Skin of body (tissue), 2 donors: ENCODE measurements around the gene PLCD3. TPM values are rescaled to one million over a fixed set of nuclear protein-coding genes. Genes with fewer than 3 reads are reported as not detected.

ENCODE experiments used
- DNase-seq: peaks from one replicate; lab custom pipeline; 2025; lab: John Stamatoyannopoulos, UW
- total RNA-seq: library from RNA; depleted of rRNA; stranded (reverse); fragments of >200 nt; gene quantifications from one replicate; pipeline ENCODE4 v1.2.3, GENCODE V29; 2014

The PLCD3 gene, protein sequence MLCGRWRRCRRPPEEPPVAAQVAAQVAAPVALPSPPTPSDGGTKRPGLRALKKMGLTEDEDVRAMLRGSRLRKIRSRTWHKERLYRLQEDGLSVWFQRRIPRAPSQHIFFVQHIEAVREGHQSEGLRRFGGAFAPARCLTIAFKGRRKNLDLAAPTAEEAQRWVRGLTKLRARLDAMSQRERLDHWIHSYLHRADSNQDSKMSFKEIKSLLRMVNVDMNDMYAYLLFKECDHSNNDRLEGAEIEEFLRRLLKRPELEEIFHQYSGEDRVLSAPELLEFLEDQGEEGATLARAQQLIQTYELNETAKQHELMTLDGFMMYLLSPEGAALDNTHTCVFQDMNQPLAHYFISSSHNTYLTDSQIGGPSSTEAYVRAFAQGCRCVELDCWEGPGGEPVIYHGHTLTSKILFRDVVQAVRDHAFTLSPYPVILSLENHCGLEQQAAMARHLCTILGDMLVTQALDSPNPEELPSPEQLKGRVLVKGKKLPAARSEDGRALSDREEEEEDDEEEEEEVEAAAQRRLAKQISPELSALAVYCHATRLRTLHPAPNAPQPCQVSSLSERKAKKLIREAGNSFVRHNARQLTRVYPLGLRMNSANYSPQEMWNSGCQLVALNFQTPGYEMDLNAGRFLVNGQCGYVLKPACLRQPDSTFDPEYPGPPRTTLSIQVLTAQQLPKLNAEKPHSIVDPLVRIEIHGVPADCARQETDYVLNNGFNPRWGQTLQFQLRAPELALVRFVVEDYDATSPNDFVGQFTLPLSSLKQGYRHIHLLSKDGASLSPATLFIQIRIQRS
- 14.1 TPM for total RNA-seq

DNA sequence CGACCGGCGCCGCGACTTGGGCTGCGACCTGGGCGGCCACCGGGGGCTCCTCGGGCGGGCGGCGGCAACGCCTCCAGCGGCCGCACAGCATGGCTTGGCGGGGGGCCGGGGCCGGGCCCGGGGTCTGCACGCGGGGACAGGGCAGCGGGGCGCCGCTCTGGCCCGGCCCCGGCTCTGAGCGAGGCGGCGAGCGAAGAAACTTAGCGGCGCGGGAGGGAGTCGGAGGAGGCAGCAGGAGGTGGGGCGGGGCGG is at the start of gene PLCD3:
TSS of gene PLCD3 (minus strand) at position 196 of the 252 bp plus-strand sequence. CDS start at position 91, 105 bp downstream.
- DNase-seq, result no peak

DNA sequence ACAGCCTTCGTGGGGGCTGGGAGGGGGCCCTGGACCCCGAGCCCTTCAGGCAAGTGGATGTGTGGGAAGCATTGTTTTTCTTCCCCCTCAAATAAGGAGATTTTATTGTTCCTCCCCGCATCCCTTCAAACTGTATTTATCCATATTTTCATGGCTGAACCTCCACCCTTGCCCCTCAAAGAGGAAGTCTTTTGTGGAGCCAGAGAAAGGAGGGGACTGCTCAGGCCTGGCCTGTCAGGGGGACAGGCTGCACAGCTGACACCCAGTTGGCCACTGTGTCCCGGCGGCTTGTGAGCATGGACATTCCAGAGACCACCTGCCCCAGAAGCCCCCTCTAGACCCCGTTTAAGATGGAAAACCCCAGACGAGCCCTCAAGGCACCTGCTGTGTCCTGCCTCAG is 45.2 kb upstream of the PLCD3 start:
- DNase-seq, result no peak

DNA sequence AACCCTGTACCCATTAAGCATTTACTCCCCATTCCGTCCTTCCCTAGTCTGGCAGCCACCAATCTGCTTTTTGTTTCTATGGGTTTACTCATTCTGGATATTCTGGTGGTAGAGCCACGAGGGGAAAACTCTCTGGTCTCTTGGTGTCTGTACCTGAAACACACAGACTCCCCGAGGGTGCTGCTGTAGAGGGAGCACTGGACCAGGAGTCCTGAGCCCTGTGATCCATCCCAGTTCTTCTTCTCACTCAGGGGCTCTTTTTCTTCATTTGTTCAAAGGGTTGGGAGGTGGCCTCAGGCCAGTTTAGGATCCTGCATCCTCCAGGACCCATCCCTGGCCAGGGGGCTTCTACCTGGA is 43.4 kb upstream of the PLCD3 start:
- no peak for DNase-seq

DNA sequence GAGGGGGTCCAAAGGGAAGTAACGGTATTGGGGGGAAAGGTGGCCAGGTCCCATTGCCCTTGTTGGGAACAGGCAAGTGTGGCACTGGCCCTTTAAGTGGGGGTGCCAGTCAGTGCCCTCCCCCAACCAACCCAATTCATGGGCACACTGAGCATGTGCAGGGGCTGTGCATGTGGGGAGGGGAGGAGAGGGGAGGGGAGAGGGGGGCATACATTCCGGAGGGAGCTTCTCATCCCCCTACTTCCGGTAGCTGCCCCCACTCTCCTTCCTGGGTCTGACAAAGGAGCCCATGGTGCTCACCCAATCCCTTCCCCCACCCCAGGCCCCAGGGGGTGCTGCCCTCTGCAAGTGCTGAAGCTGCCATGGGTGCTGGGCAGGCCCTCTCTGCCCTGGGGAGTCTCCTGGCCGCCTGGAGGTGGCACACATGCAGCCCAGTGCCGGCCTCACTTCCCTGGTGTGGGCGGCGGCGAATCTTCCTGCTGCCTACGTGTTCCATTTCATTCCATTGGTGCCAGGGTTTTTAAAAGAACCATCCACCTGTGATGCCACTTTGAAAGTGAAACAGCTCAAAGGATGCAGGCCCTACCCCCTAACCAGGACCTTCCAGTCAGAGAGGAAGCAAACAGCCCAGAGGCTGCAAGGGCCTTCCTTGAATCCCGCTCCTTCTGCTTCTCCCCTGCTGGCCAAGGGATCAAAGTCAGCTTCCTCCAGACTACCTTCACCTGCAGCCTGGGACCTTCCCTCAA is 40.4 kb upstream of the PLCD3 start:
- peak; percentile 80 for DNase-seq

DNA sequence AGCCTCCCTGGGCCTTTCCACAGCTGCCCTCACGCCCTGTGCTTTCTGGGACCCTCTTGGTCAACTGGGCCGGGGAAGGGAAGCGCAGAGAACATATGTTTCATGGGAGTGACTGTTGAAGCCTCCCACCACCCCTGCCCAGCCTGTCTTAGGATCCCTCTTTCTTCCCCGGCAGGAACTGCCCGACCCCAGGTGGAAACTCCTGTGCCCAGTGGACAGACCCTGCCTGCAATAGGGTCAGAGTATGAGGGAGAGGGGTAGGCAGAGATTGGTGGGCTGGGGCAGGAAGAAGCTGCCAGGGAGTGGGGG is 39.9 kb upstream of the PLCD3 start:
- no peak for DNase-seq

DNA sequence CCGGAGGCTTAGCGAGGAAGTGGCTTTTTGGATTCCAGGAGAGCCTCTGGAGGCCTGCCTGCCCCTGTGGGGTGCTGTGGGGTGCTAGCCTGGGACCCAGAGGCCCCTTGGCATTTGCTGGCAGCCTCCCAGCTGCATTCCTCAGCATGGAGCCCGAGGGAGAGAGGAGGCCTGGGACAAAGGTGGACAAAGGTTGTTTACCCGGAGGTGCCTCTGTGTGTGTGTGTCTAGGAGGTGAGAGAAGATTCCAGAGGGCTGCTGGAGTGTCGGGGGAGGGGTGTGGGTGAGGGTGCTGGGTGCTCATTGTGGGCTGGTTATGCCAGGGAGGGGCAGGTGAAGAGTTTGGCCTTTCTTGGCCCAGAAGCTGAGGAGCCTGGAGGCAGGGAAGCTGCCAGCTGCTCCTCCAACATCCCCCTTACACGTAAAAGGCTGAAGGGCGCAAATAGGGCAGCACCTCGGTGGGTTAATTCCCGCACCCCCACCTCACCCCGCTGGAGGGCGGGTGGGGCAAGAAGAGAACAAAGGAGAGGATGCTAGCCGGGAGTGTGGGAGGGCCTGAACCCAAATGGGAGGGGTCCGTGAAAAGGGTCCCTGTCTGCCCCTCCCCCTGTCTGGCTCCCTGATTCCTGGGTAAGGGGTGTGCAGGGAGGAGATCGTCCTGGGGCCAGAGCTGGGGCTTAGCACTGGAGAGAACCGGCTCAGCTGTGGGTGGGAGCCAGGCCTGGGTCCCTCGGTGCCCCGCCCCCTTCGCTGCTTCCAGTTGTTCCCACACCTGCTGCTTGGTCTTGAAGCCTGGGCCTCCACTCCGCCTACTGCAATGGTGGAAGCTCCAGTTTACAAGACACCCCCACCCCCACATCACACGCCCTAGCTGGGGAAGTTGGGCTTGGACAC is 39.3 kb upstream of the PLCD3 start:
- peak; percentile 47 for DNase-seq

DNA sequence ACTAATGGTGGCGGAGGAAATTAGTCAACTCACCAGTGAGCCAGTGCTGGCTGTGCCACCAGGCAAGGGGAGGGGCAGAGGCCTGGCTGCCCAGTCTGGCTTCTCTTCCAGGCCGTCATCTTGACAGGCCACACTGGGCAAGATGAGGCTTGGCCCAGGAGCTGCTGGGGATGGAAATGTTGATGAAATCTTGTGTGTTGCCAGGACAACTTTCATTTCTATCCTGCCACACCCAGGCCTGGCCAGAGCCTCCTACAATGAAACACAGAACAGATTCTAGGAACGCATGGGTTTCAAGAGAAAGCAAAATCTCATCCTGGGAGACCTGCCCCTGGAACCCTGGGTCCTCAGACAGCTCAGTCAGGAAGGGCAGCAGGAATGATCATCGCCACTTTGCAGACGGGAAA is 38.6 kb upstream of the PLCD3 start:
- DNase-seq, result peak; percentile 66

DNA sequence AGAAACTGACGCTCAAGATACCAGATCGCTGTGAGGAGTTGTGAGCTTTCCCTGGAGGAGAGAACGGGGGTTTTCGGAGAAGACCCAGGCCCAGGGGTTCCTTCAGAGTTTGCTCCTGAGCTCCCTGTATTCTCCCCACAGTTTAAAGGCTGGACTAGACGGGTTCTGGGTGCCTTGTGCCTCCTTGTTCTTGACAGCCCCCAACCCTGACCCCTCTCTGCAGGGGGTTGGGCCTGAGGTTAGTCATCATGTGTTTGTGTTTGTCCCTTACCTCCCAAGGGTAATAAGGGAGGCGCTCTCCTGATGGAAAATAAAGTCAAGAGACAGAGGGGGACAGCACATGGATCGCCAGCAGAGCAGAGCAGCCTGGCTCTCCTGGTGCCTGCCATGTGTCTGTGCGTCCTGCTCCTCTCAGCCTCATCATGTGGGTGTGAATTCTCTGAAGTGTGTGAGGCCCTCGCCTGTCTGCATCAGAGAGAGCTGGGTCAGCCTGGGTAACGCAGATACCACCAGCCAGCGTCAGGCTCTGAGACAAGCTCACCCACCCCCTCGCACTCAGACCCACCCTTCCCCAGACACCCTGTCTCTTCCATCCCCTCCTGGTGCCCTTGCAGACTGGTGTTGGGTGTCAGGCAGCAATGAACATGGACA is 38.1 kb upstream of the PLCD3 start:
- DNase-seq, result no peak

DNA sequence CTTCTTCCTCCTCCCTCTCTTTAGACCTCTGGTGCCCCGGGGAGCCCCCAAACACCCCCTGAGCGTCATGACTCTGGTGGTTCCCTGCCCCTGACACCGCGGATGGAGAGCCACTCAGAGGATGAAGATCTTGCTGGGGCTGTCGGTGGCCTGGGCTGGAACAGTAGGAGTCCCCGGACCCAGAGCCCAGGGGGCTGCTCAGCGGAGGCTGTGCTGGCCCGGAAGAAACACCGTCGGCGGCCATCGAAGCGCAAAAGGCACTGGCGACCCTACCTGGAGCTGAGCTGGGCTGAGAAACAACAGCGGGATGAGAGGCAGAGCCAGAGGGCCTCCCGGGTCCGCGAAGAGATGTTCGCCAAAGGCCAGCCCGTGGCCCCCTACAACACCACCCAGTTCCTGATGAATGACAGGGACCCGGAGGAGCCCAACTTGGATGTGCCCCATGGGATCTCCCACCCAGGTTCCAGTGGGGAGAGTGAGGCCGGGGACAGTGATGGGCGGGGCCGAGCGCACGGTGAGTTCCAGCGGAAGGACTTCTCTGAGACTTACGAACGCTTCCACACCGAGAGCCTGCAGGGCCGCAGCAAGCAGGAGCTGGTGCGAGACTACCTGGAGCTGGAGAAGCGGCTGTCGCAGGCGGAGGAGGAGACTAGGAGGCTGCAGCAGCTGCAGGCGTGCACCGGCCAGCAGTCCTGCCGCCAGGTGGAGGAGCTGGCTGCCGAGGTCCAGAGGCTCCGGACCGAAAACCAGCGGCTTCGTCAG is 36.9 kb upstream of the PLCD3 start:
- no peak for DNase-seq

DNA sequence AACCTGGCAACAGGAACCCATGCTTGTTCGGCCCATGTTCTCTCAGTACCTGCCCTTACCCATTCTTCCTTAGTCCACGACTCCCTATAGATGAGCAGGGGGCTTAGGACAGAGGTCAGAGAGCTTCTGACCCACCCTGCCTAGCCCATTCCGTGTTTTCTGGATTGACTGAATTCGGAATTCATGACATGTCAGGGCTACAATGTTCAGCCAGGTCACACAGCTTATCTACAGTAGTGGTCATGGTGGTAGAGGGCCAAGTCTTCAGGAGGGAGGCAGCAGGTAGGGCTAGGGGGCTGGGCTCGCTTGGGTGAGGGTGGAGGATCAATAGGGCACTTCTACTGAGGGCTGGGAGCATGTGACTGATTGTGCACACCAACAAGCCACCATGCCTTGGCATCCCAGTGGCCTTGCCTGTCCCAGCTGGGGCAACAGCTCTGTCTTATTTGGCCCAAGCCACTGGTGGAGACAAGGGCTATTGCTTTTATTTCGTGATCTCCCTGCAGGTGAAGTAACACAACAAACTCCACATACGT is 32.5 kb upstream of the PLCD3 start:
- DNase-seq, result no peak

DNA sequence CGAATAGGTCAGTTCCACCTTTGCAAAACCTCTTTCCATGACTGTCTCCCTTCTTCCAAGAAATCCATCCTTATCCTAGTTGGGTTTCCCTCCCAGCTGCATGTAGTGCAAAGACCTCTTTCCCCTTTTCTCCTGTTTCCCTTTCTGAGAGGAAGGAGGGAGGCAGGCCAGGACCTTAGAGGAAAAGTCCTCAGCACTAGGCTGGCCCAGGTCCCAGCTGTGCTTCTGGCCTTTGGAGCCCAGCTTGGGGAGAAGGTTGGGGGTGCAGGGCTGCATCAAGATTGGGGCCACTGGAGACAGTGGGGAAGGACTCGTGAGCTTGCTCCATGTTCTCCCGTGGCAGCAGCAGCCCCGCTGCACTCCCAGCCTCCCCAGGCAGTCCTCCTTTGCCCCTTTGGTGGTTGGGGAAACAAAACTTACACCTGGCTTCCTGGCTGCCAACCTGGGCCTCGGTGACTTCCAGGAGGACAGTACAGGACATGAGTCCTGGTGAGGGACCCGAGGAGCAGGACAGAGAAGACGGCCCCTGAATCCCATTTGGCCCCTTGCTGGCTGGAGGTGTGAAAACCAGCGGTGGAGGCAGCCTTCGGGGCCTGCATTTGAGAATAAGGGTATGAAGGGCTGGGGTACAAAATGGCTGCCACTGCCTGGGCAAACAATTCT is 29.8 kb upstream of the PLCD3 start:
- no peak for DNase-seq

DNA sequence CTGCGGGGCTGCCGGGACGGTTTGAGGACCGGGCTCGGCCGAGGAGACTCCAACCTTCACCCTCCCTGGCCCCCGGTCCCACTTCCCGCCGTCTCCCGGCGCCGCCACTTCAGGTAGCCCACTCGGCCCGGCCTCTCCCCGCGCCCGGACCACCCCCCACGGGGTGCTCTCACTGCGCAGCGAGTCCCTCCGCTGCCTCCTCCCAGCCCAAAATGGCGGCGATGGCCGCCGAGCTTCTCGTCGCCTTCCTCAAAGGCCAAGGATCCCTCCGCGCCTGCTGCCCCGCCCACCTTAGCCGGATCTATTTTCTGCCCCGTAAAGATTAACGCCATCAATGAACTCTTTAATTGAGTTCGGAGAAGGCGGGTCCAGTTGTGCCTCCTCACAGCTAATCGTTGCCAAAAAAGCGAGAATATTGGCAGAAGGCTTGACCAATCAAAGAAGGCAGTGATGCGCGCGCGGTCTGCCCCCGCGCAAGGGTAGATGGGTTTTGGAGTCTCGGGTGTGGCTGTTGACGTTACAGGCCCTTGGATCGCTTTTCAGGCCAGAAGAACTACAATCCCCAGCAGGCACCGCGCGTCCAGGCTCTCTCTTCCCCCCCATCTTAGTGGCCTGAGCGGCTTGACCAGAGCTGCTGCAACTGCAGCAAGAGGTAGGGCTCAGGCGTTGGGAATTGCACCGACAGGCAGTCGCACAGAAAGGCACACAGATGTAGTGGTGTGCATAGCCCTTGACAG is 29.1 kb upstream of the PLCD3 start, which contains the start of gene HEXIM2:
TSS of gene HEXIM2 (plus strand) at position 588 of the 737 bp plus-strand sequence. CDS start 919 bp downstream, outside the sequence.
- DNase-seq, result peak; percentile 100

DNA sequence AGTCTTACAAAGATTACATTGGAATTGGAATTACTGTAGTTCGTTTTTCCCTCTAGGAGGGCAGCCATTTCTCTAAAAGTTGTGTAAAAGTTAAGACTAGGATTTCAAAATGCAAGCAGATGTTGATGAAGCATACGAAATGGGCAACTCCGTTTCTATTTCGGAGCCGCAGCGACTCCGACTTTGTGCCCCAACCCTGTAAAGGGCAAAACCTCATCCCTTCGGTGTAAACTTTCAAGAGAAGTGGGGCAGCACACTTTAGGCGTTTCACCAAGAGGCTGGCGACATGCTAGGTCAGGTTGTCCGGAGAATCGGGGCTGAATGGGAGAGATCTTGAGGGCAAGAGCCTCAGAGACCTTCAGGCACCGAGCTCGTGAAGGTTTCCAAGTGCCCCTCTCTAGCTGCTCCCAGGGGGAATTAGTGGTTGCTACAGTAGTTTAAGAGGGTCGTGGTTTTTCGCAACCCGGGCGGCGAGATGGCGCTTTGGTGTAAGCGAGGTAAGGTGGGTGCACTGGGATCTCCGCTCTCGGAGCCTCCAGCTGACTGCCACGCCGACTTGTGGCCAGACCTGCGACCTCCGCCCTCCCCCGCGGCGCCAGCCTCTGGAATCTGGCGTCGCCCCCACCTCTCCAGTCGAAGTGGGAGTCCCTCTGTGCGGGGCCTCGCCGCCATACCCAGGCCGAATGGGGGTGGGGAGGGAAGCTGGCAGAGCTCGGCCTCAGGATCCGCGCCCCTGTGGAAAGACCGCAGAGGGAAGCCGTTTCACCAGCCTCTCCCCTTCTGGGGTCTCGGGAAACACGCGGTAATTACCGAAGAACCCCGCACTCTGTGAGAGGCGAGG is 28.4 kb upstream of the PLCD3 start:
- peak; percentile 52 for DNase-seq

DNA sequence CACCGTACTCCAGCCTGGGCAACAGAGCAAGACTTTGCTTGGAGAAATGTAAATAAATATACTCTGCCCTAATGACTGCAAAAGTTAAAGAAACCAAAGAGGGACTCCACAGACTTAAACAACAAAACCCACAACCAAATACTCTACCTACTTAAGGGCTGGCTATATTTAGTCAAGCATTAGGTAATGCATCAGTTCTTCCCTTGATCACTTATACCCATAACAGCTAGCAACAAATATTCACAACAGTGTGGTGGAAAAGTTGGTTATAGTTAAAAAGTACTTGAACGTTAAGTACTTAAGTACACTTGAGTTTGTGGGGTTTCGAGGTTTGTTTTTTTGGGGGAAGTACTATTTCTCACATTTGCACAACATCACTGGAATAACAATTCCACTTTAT is 23.9 kb upstream of the PLCD3 start:
- DNase-seq, result no peak

DNA sequence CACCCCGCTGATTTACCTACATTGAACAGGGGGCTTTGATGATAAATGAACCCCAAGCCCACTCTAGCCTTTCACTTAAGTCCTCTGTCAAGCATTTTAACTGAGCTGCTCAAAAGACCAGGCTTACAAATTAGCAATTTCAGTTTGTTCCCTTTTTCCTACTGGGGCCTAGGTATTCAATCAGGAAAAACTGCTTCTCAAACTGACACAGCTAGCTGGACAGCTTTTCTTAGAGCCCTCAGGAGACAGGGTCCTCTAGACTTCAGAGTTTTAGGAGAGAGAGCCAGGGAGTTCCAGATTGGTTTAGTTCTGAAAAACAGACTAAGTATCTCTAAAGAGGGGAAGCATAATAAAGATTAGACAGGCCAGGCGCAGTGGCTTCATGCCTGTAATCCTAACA is 23.2 kb upstream of the PLCD3 start:
- no peak for DNase-seq

DNA sequence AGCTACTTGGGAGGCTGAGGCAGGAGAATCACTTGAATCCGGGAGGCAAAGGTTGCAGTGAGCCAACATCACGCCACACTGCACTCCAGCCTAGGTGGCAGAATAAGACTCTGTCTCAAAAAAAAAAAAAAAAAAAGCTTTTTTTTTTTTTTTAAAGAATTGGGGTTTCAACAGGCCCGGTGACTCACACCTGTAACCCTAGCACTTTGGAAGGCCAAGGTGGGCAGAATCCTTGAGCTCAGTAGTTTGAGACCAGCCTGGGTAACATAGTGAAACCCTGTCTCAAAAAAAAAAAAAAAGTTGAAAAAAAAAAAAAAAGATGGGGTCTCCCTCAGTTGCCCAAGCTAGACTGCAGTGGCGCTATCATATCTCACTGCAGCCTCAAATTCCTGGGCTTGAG is 22.7 kb upstream of the PLCD3 start:
- no peak for DNase-seq

DNA sequence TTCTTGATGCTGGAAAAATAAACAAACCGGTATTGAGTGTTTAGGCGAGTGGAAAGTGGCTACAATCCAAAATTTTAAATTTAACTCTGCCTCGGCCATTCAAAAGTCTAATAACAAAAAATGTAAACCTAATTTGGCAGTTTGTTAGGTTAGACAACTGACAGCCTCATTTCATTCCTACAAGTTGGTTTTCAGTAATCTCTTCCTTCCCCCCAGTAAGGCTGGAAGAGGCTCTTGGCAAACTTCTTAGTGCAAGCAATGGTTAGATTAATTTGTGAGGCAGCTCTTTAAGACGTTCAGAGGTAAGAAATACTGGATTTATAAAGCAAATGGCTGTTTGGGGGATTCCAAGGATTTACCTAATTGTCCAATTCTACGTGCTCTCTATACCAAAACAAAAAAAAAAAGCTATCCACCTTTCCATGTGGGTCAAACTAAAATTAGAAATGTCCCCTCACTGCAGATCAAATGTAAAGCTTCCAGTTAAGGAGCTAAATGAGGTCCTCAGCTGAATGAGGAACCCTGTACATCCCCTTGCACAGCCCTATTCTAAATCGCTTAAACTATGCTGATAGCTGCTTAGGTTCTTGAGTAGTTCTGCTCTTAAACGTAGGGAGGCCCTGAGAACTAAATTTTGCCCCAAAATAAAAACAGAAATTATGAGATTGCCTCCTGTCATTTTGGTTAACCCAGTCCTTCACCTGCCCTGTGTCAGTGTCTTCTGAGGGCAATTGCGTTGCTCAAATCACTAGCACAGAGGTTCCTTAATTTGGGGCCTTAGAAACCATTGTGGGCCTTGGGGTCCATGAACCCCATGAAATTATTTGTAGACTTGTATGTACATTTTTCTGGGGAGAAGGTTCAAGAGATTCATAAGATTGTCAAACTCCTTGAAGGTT is 18.8 kb upstream of the PLCD3 start:
- DNase-seq, result peak; percentile 51
